Subcutaneous adipose tissue (tissue), 4 donors: ENCODE data around the gene ASIC2. TPM values are rescaled to one million over a fixed set of nuclear protein-coding genes. Genes with fewer than 3 reads are reported as not detected.

Source experiments
- CTCF ChIP-seq: fragments of 450-650 bp; IDR thresholded peaks from one replicate; pipeline ENCODE4 v1.5.1; 2016; ENCODE audit warnings: low read depth, mild to moderate bottlenecking, control low read depth, antibody characterized with exemption, moderate library complexity
- total RNA-seq, 4 donors: library from RNA; depleted of rRNA; stranded (reverse); fragments of >200 nt; gene quantifications; one replicate each; pipeline ENCODE4 v1.1.0, GENCODE V29; 2016

Gene ASIC2
- total RNA-seq, 4 donors from 2014 or later: not detected

DNA sequence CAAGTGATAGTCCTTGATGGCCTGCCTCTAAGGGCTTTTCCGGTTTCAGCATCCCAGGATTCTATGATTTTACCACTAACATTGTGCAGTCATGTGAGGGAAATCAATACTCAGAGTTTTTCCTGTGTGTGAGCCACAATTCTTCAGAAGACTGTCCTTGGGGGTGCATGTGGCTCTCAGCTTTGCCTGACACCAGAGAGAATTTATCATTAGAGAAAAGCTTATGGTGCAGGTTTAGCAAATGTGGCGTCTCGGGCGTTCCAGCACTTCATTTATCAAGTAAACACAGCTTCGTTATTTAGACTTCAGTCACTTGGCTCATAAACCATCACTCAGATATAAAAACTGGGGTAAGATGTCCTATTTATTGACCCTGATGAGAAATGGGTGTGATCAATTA is 238.7 kb downstream of the ASIC2 start:
- no peak for TF ChIP-seq CTCF

- TF ChIP-seq CTCF: no peak
Measured at GRCh38 chr17:33053676-33054075, 239.4 kb downstream of the ASIC2 start.

- no peak for TF ChIP-seq CTCF
Measured at GRCh38 chr17:33052856-33053255, 240.2 kb downstream of the ASIC2 start.

DNA sequence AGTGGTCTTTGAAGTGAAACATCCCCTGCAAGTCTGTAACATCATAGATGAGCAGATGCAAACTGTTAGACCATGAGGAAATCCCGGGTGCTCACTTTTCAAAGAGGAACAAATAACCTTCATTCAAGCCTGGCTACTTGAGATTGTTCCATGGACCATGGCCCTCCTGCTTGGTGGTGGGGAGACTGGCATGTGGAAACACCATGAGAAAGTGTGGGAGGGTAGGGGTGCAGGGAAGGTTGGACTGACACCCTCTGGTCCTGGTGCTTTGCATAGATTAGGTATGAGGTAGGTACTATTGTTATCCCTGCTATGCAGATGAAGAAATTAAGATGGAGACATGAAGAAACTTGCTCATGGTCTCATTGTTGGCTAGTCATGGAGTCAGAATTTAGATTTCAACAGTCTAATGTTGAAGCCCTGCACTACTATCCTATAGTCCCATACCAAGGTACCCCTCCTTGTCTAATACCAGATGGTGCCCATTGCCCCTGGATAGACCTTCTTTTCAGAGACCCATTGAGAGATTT is 242.4 kb downstream of the ASIC2 start:
- TF ChIP-seq CTCF: no peak

GRCh38 chr17:33049781-33050414 is 243.2 kb downstream of the ASIC2 start:
- no peak for TF ChIP-seq CTCF

DNA sequence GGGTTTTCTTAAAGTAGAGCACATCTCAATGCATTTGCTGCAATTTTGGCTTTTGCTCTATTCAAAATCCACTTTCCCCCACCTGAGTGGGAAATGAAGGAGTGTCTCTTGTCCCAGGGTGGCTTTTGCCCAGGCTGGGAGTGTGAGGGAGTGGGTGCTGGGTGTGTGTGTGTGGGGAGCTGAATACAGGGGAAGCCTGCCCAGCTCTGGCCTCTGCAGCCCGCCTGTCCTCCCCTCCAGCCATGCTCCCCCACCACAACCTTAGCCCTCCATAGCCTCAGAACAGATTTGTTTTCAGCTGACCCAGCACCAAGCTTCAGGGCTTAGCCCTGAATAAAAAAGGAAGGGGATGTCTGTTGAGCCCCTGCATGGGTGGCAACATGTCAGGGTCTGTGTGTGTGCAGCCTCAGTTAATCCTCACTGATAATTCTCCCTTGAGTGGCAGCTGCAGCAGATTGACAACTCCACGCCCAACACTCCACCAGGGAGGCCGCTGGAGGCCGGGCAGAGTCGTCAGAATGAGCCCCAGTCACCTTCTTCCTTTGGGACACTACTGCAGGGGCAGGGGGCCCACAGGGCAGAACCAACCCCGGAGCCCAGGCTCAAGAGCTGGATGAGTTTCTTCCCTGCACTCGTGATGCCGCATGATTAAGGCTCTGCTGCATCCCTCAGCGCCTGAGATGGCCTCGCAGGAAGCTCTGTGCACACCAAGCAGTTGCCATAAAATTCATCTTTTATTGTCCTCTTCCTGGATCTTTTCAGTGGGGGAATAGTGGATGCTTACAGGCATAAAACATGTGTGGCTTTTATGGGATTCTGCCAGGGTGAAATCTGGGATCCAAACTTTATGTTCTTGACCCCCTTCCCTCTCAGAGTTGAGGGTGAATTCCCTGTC is 246.5 kb downstream of the ASIC2 start:
- TF ChIP-seq CTCF: no peak

DNA sequence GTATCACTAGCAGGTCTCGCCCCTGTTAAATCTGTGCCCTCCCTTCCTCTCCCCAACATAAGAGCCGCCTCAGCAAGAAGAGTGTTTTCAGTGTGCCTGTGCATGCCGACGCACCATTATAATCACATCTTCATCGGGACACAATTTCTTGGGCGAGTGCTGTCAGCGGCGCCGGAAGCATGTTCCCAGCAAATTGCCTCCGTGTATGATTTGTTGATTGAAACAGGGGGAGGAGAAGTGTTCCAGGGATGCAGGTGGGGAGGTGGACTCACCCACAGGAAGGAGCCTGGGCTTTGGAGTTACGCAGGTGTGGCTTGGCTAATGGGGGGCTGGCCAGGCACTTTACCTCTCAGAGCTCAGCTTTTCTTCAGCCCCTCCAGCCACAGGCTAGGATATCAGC is 247.9 kb downstream of the ASIC2 start:
- TF ChIP-seq CTCF: no peak
